HepG2 (cell line): ENCODE measurements around the gene OR6S1. TPM values are rescaled to one million over a fixed set of nuclear protein-coding genes. Genes with fewer than 3 reads are reported as not detected.

Experiments used
- AHR ChIP-seq: IDR thresholded peaks from 2 replicates; pipeline ENCODE4 v1.6.1; 2018; ENCODE audit warnings: missing genetic modification reagents, missing compliant biosample characterization
- ATAD3A ChIP-seq: sonication (generic); formaldehyde crosslinking; IDR thresholded peaks from 2 replicates; pipeline ENCODE4 v1.4.0; 2020; ENCODE audit warnings: missing genetic modification reagents
- DDIT3 ChIP-seq: sonication (generic); formaldehyde crosslinking; IDR thresholded peaks from 2 replicates; pipeline ENCODE4 v1.4.0; 2020; ENCODE audit warnings: mild to moderate bottlenecking, missing genetic modification reagents
- KMT2A ChIP-seq: sonication (generic); formaldehyde crosslinking; IDR thresholded peaks from 2 replicates; pipeline ENCODE4 v1.4.0; 2020; ENCODE audit warnings: missing genetic modification reagents
- MED1 ChIP-seq: sonication (generic); formaldehyde crosslinking; IDR thresholded peaks from 2 replicates; pipeline ENCODE4 v1.4.0; 2020; ENCODE audit warnings: missing genetic modification reagents
- MEF2D ChIP-seq: sonication (generic); formaldehyde crosslinking; IDR thresholded peaks from 2 replicates; pipeline ENCODE4 v1.5.1; 2020; ENCODE audit warnings: mild to moderate bottlenecking, missing genetic modification reagents
- NAIF1 ChIP-seq: sonication (generic); formaldehyde crosslinking; IDR thresholded peaks from 2 replicates; pipeline ENCODE4 v1.5.0; 2020; ENCODE audit warnings: mild to moderate bottlenecking, missing genetic modification reagents, borderline replicate concordance
- PHF5A ChIP-seq: IDR thresholded peaks from one replicate; pipeline ENCODE4 v1.6.1; 2018; ENCODE audit warnings: low read depth, missing genetic modification reagents; ENCODE audit not compliant: unreplicated experiment
- SMYD3 ChIP-seq: sonication (generic); formaldehyde crosslinking; IDR thresholded peaks from 2 replicates; pipeline ENCODE4 v1.8.1; 2023; ENCODE audit warnings: mild to moderate bottlenecking, missing genetic modification reagents
- ZNF230 ChIP-seq: sonication (generic); formaldehyde crosslinking; IDR thresholded peaks from 2 replicates; pipeline ENCODE4 v1.4.0; 2020; ENCODE audit warnings: mild to moderate bottlenecking, missing genetic modification reagents
- ZNF430 ChIP-seq: sonication (generic); formaldehyde crosslinking; IDR thresholded peaks from 2 replicates; pipeline ENCODE4 v1.9.0; 2021; ENCODE audit warnings: mild to moderate bottlenecking, missing genetic modification reagents
- ZNF7 ChIP-seq: IDR thresholded peaks from 2 replicates; pipeline ENCODE4 v1.6.1; 2016; ENCODE audit warnings: missing biosample characterization, missing genetic modification reagents
- ZSCAN5A ChIP-seq: sonication (generic); formaldehyde crosslinking; IDR thresholded peaks from 2 replicates; pipeline ENCODE4 v1.8.0; 2022; ENCODE audit warnings: mild to moderate bottlenecking, missing genetic modification reagents, borderline replicate concordance
- polyA plus RNA-seq, 8 experiments: library from polyadenylated mRNA; depleted of rRNA in 3 of 8; stranded (reverse) in 7 of 8; unstranded in 1 of 8; fragments of >200 nt; fragmentation: Illumina TruSeq in 4 of 8; extraction: Trizol in 4 of 8; gene quantifications; 2 replicates each; pipeline versions ENCODE4 v1.2.1 to v1.2.3, GENCODE V29; 2011 to 2016; ENCODE audit warnings: low read depth in 4 of 8, missing spikeins in 1 of 8, mixed read lengths in 1 of 8; ENCODE audit not compliant: insufficient read depth in 1 of 8
- total RNA-seq, 5 experiments: library from RNA; depleted of rRNA; stranded (reverse); fragments of >200 nt; fragmentation: Illumina TruSeq; extraction: Trizol; gene quantifications; 2 replicates each; pipeline ENCODE4 v1.2.3, GENCODE V29; 2016; ENCODE audit warnings: low read depth in 1 of 5
- TF ChIP-seq, protein P1 (sequence below): sonication (generic); formaldehyde crosslinking; IDR thresholded peaks from 2 replicates; pipeline ENCODE4 v1.4.0; 2020; ENCODE audit warnings: low read depth, mild to moderate bottlenecking, missing genetic modification reagents
- TF ChIP-seq, protein P2 (sequence below), 2 experiments: sonication (generic) in 1 of 2; formaldehyde crosslinking in 1 of 2; IDR thresholded peaks; 2 replicates each; pipeline versions ENCODE4 v1.4.0 to v1.6.1; 2016 to 2020; ENCODE audit warnings: borderline replicate concordance in 1 of 2, low read depth in 1 of 2, mild to moderate bottlenecking in 1 of 2, missing genetic modification reagents in 1 of 2

Gene OR6S1
- total and polyA plus RNA-seq, 2 of the 13 experiments (the other 11 are each of a cell fraction or from before 2014, with no cell fraction given), result 0.09 TPM; not detected in 1

GRCh38 chr14:20632831-20633691, 8.4 kb downstream of the OR6S1 start (continued):
- peak; percentile 68; the same call in 1 of the 2 replicates for TF ChIP-seq SMYD3 (CRISPR knock-in tag)
- peak; percentile 74 for TF ChIP-seq ZNF430 (CRISPR knock-in tag)
- TF ChIP-seq MEF2D (CRISPR knock-in tag), result peak; percentile 56
- no peak for TF ChIP-seq KMT2A (CRISPR knock-in tag)
- TF ChIP-seq, protein P1, sequence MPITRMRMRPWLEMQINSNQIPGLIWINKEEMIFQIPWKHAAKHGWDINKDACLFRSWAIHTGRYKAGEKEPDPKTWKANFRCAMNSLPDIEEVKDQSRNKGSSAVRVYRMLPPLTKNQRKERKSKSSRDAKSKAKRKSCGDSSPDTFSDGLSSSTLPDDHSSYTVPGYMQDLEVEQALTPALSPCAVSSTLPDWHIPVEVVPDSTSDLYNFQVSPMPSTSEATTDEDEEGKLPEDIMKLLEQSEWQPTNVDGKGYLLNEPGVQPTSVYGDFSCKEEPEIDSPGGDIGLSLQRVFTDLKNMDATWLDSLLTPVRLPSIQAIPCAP (CRISPR knock-in tag), result no peak
- TF ChIP-seq ATAD3A, result no peak
- no peak for TF ChIP-seq DDIT3 (CRISPR knock-in tag)
- TF ChIP-seq MED1 (CRISPR knock-in tag), result peak; percentile 63
- peak; percentile 79 for TF ChIP-seq PHF5A
- peak; percentile 86 for TF ChIP-seq NAIF1 (CRISPR knock-in tag)
- TF ChIP-seq ZSCAN5A, result peak; percentile 88; the same call in 1 of the 2 replicates
- no peak for TF ChIP-seq ZNF7 (CRISPR knock-in tag)
- TF ChIP-seq AHR (CRISPR knock-in tag), result no peak; the same call in 1 of the 2 replicates
- TF ChIP-seq, protein P2, sequence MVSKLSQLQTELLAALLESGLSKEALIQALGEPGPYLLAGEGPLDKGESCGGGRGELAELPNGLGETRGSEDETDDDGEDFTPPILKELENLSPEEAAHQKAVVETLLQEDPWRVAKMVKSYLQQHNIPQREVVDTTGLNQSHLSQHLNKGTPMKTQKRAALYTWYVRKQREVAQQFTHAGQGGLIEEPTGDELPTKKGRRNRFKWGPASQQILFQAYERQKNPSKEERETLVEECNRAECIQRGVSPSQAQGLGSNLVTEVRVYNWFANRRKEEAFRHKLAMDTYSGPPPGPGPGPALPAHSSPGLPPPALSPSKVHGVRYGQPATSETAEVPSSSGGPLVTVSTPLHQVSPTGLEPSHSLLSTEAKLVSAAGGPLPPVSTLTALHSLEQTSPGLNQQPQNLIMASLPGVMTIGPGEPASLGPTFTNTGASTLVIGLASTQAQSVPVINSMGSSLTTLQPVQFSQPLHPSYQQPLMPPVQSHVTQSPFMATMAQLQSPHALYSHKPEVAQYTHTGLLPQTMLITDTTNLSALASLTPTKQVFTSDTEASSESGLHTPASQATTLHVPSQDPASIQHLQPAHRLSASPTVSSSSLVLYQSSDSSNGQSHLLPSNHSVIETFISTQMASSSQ (IDR thresholded peaks at IDR 0.05; ENCODE audit: low read depth), result peak; percentile 55; the same call in 1 of the 2 replicates
- TF ChIP-seq, protein P2 (CRISPR knock-in tag; IDR thresholded peaks at IDR 0.05; ENCODE audit: borderline replicate concordance), result peak; percentile 31; the same call in 1 of the 2 replicates
- TF ChIP-seq ZNF230 (CRISPR knock-in tag), result 0 out of 2 replicates have a peak, but pooled peaks have one; percentile 51
- TF ChIP-seq, all 625 proteins: peak for 189
